ENCODE measurements around the gene SPTBN1.

SPTBN1 gene

DNA sequence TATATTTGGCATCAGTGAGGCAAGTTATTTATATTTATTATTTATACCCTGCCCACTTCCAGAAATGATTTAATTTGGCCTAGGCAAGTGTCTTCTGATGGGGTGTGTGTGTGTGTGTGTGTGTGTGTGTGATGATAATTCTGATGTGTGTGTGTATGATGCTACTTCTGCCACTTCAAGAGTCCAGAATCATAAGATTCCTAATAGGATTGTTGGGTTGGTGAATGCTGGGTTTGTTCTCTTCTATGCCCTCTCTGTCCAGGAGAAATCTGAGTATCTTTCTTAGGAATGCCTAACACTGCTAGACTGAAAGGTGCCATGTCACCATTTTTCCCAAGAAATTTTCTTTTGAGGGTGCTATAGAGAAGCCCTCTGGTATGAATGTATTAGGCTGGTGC, 122.5 kb downstream of the SPTBN1 start:
- no peak for DNase-seq

GRCh38 chr2:54579061-54579681, 123.0 kb downstream of the SPTBN1 start:
- no peak for DNase-seq

DNA sequence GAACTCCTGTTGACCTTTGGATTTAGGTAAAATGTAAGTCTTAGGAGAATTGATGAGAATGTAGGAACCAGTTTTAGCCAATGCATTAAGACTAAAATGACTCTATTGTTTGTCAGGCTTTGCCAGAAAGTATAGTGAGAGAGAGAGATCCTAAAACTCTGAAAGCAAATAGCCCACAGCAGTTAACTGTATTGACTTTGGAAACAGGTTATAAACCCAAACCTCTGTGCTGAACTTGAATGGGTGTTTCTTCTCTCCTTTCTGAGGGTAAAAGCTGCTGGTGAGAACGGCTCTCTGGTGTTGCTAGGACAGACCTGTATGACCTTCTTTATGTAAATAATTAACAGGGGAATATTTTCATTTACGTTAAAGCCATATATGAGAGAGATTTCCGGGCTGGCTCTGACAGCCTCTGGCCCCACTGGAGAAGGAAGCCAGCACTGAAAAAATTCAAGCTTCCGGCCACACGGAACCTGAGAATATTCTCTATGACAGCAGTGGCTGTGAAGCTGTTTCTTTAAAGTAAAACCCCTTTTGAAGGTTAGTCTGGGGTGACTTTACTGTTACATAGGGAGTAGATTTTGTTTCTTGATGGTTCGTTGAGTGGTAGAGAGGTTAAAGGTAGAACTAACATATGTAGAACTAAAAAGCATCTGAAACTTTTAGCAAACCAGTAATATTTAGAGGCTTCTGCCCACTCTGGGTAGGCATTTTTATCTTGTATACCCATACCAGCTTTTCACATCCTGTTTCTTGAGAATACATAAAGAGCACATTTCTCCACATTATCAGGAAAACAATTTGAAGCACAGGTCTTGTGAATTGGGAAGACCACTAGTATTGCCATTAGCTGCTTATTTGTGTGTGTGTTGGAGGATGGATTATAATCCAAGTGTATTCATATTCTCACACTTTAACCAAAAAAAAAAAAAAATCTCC, 123.8 kb downstream of the SPTBN1 start:
- no peak for DNase-seq

DNA sequence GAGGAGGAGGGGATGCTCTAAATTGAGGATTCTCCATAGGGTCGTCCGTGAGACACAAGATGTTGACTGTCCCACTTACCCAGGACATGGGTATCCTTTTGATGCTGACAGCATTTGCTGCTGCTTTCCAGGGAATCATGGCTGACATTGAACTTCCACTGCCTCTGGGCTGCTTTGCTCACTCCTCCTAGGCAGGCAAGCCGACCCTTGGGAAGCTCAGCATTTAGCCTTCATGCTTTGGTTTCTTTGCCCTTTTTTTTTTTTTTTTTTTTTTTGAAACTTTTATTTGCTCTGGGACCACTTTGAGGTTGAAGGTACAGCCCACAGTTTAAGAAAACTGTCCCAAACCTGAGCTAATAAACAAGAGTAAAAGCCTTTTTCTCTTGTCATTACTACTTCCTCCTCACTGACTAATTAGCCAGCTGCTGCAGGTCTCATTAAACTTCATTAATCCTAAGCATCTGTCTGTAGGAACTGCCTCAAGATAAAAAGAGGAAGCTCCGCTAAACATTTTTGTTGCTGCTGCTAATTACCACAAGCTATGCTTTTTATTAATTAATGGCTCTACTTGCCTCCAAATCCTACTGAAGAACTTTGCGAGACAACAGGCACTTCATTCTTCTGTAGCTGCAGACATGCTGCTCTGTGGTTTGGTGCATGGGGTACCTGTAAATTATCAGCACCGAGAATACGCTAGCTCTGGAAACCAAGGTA, 125.4 kb downstream of the SPTBN1 start:
- no peak for DNase-seq

GRCh38 chr2:54582987-54583386, 126.9 kb downstream of the SPTBN1 start:
- DNase-seq: no peak

DNA sequence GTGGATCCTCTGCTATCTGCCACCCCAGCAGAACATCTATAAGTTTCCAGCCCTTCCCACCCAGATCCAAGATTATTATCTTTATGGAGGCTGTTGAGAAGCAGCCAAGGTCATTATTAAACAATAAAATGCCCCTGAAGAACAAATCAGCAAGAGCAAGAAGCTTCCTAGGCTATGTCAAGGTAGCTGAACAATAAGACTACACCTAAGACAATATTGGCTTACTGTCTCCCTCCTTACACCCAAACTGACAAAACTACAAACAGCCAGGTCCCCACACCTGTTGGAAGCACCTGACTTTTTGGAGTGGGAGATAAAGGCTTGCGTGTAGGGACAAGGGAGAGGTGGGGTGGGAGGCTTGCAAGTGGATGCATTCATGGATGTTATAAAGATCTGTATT, 128.5 kb downstream of the SPTBN1 start:
- DNase-seq: no peak

DNA sequence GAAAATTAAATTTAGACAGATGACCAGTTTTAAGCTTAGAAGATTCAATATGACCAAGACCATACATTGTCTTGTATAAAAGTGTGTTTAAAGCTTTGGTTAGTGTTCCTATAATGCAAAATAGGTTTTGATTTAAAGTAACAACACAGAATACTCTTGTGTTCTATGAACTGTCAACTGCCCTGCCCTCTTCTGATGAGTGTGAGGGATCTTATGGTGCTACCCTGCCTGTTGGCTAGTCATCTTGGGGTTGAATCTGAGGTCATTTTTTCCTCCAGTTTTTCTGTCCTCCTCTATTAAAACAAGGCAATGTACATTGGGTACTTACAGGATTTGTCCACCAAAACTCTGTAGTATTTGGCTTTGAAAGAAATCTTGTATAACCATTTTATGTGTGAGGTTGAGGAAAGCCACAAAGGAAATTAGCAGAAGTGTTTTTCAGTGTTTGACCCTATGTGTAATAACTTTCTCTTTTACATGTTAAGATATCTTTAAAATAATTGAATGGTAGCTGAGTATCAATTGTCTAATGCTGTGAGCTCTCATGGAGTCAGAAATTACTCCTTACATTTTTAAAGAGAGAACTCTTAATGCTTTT, 129.1 kb downstream of the SPTBN1 start:
- no peak for DNase-seq

DNA sequence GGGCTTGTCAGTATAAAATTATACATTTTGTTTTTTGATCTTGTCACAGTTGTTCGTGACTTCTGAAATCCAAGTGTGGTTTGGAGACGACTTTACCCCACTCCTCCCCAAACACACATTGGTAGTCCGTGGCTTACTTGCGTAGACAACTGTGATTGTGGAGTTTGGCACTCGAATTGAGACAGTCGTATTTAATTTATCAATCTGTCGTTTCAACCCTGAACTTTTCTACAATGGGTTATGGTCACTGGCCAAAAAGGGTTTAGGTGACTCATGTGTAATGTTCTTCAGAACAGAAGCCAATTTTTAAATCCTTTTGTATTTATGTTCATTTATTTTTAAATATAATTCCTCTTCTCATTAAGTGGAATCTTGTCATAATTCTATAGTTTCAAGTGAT, 129.9 kb downstream of the SPTBN1 start:
- no peak for DNase-seq

- no peak for DNase-seq
These were observed 130.4 kb downstream of the SPTBN1 start for GRCh38 chr2:54586494-54586893.

- DNase-seq: no peak
These were observed 131.3 kb downstream of the SPTBN1 start for GRCh38 chr2:54587171-54588016.

GRCh38 chr2:54588244-54588899, 132.2 kb downstream of the SPTBN1 start:
- DNase-seq: no peak

- no peak for DNase-seq
These were observed 132.9 kb downstream of the SPTBN1 start for GRCh38 chr2:54589038-54589339.

- DNase-seq: no peak
These were observed 133.5 kb downstream of the SPTBN1 start for GRCh38 chr2:54589340-54590215.

DNA sequence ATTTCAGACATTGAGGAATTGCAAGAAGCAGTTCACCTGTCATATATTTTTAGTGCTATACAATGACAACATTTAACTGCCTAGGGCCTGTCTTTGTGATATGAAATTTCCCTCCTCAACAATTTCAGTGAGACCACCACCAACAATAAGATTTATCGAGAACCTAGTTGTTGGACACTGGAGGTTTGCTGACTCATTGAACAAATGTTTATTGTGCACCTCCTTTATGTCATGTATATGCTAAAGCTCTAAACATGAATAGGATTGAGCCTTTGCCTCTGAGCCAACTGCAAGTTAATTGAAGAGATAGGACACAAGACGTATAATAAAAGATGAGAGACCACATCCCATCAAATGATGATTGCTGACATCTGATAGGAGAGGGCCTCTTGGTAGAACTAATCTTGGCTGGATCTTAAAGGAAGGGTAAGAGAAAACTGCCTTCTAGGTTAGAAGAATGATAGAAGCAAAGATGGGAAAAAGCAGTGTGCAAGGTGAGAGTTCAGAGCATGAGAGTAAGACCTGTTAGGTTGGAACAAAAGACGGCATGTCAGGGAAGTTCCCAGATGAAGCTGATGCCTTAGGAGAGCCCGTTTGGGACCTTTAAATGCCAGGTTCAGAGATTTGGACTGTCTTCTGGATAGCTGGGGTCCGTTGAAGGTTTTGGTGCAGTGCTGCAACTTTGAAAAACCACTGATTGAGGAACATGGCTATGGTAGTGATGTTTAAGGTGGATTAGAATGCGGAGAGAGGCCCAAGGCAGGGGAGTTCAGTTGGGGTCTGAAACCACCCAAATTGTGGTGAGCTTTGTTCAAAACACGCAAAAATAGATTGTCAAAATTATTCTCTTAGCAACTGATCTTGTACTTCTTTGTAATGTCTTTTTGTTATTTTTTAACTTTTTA, 134.3 kb downstream of the SPTBN1 start:
- DNase-seq: no peak

- no peak for DNase-seq
These were observed 135.4 kb downstream of the SPTBN1 start for GRCh38 chr2:54591551-54591950.

- no peak for DNase-seq
These were observed 137.1 kb downstream of the SPTBN1 start for GRCh38 chr2:54593249-54593648.

GRCh38 chr2:54594048-54594447, 137.9 kb downstream of the SPTBN1 start:
- no peak for DNase-seq

DNA sequence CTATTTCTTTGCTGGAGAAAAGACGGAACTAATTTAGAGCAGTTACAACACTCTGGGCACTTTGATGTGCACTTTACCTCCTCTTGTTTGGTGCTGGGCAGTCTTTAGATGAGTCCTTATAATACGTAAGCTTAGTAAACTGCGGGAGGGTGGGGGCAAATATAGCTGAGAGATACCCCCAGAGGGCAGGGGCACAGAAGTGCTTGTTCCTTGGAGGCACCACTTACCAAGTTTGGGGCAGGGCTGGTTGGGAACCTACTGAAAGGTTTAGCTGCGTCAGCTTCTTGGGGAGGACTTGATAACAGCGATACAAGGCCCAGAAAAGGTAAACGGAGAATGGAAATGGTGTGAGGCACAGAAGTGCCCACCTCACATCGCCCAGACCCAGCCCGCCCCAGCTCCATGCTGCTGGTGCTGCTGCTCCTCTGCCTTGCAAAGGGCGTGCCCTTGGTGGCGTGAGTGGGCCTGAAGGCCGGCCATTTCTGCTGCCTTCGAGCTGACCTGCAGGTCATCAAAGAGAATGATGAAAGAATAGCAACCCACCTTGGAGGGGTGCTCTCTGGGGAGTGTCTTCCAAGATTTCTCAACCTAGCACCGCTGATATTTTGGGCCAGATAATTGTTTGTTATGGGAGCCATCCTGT, 139.2 kb downstream of the SPTBN1 start:
- no peak for DNase-seq
